Smooth muscle cell of the brain vasculature (primary cell): ENCODE results near the gene KRTAP5-6.

Source experiments
- DNase-seq: peaks from one replicate; pipeline ENCODE4 v3.0.0-alpha.2; 2012; ENCODE audit warnings: low read depth, low spot score

The KRTAP5-6 gene

GRCh38 chr11:1702506-1702905 lies 5.5 kb downstream of the KRTAP5-6 start:
- no peak for DNase-seq

- DNase-seq = no peak
These were observed 6.2 kb downstream of the KRTAP5-6 start for GRCh38 chr11:1703146-1703545.

GRCh38 chr11:1705126-1706052 lies 8.4 kb downstream of the KRTAP5-6 start:
- DNase-seq = no peak

GRCh38 chr11:1706634-1707400 lies 9.8 kb downstream of the KRTAP5-6 start:
- DNase-seq = no peak

- no peak for DNase-seq
These were observed 10.8 kb downstream of the KRTAP5-6 start for GRCh38 chr11:1707751-1708150.

GRCh38 chr11:1708716-1709115 lies 11.7 kb downstream of the KRTAP5-6 start:
- DNase-seq = no peak

- no peak for DNase-seq
These were observed 18.2 kb downstream of the KRTAP5-6 start for GRCh38 chr11:1714908-1715885.

GRCh38 chr11:1717745-1718144 lies 20.8 kb downstream of the KRTAP5-6 start:
- no peak for DNase-seq

- no peak for DNase-seq
These were observed 21.3 kb downstream of the KRTAP5-6 start for GRCh38 chr11:1718326-1718725.

GRCh38 chr11:1719781-1720180 lies 22.8 kb downstream of the KRTAP5-6 start:
- DNase-seq = no peak

GRCh38 chr11:1727096-1727690 lies 30.2 kb downstream of the KRTAP5-6 start:
- DNase-seq = no peak

GRCh38 chr11:1727861-1728260 lies 30.9 kb downstream of the KRTAP5-6 start:
- DNase-seq = no peak

GRCh38 chr11:1728301-1728700 lies 31.3 kb downstream of the KRTAP5-6 start:
- no peak for DNase-seq

GRCh38 chr11:1728931-1729691 lies 32.1 kb downstream of the KRTAP5-6 start:
- DNase-seq = no peak

GRCh38 chr11:1729692-1730011 lies 32.7 kb downstream of the KRTAP5-6 start:
- DNase-seq = no peak

GRCh38 chr11:1730059-1730629 lies 33.1 kb downstream of the KRTAP5-6 start:
- DNase-seq = no peak

- no peak for DNase-seq
These were observed 34.6 kb downstream of the KRTAP5-6 start for GRCh38 chr11:1731451-1732059.

- DNase-seq = no peak
These were observed 35.5 kb downstream of the KRTAP5-6 start for GRCh38 chr11:1732418-1733008.

- DNase-seq = no peak
These were observed 36.2 kb downstream of the KRTAP5-6 start for GRCh38 chr11:1733009-1733715.
